NCI-H345 (cell line): ENCODE results near the gene AKR1E2.

ENCODE experiments used
- DNase-seq: peaks from one replicate; lab custom pipeline; 2025; lab: John Stamatoyannopoulos, UW

AKR1E2 gene

GRCh38 chr10:4825868-4826791, at the start of gene AKR1E2:
TSS of gene AKR1E2 (plus strand) at chr10:4826207. CDS start at chr10:4826325, 118 bp downstream.
- DNase-seq, result peak; percentile 25

GRCh38 chr10:4776234-4776638, 49.8 kb upstream of the AKR1E2 start:
- DNase-seq, result no peak

GRCh38 chr10:4778761-4779160, 47.2 kb upstream of the AKR1E2 start:
- DNase-seq, result no peak

- DNase-seq, result no peak
Measured at GRCh38 chr10:4780091-4780490, 45.9 kb upstream of the AKR1E2 start.

GRCh38 chr10:4780782-4781181, 45.2 kb upstream of the AKR1E2 start:
- DNase-seq, result no peak

GRCh38 chr10:4781955-4782354, 44.1 kb upstream of the AKR1E2 start:
- DNase-seq, result no peak

- DNase-seq, result no peak
Measured at GRCh38 chr10:4784667-4785333, 41.2 kb upstream of the AKR1E2 start.

- no peak for DNase-seq
Measured at GRCh38 chr10:4786043-4786839, 39.8 kb upstream of the AKR1E2 start.

GRCh38 chr10:4790045-4790444, 36.0 kb upstream of the AKR1E2 start:
- DNase-seq, result no peak

- no peak for DNase-seq
Measured at GRCh38 chr10:4790922-4791321, 35.1 kb upstream of the AKR1E2 start.

GRCh38 chr10:4792381-4792780, 33.6 kb upstream of the AKR1E2 start:
- no peak for DNase-seq

- no peak for DNase-seq
Measured at GRCh38 chr10:4801405-4801804, 24.6 kb upstream of the AKR1E2 start.

GRCh38 chr10:4802711-4803487, 23.1 kb upstream of the AKR1E2 start:
- no peak for DNase-seq

- DNase-seq, result no peak
Measured at GRCh38 chr10:4803822-4804221, 22.2 kb upstream of the AKR1E2 start.

- no peak for DNase-seq
Measured at GRCh38 chr10:4804465-4804864, 21.5 kb upstream of the AKR1E2 start.

- no peak for DNase-seq
Measured at GRCh38 chr10:4806534-4806933, 19.5 kb upstream of the AKR1E2 start.

GRCh38 chr10:4807761-4808507, 18.1 kb upstream of the AKR1E2 start:
- DNase-seq, result no peak

- DNase-seq, result no peak
Measured at GRCh38 chr10:4809156-4809555, 16.9 kb upstream of the AKR1E2 start.

- DNase-seq, result no peak
Measured at GRCh38 chr10:4810092-4810491, 15.9 kb upstream of the AKR1E2 start.

- no peak for DNase-seq
Measured at GRCh38 chr10:4812046-4812445, 14.0 kb upstream of the AKR1E2 start.

- DNase-seq, result no peak
Measured at GRCh38 chr10:4813023-4813422, 13.0 kb upstream of the AKR1E2 start.
